Panc1 (cell line): Measurements from ENCODE around the gene SMC3. TPM values are rescaled to one million over a fixed set of nuclear protein-coding genes. Genes with fewer than 3 reads are reported as not detected.
"Not testable (repeated sequence)": the region's sequence is repeated elsewhere in the genome, so short reads cannot be mapped to it uniquely, and the experiment has no call there.

Experiments used
- ATAC-seq: fragments of 200-7000 bp; cut with Tn5 transposase; 2 replicates; pipeline ENCODE4 v1.9.1; 2020; ENCODE audit warnings: mild to moderate bottlenecking, moderate library complexity
- BruUV-seq: library from RNA; stranded (reverse); fragments of 400-500 nt; replicated peaks from 2 replicates; lab custom pipeline; 2021; lab: Mats Ljungman, UMichigan
- CTCF ChIA-PET: fragments of 300-600 bp; sonication (Branson Sonifier 250); formaldehyde crosslinking; loops from one replicate; lab custom pipeline; 2022; ENCODE audit warnings: antibody characterized with exemption; lab: Charles Lee
- POLR2A ChIA-PET: fragments of 300-600 bp; sonication (Branson Sonifier 250); formaldehyde crosslinking; loops from one replicate; lab custom pipeline; 2022; ENCODE audit warnings: antibody characterized with exemption; lab: Charles Lee
- DNase-seq: peaks from one replicate; pipeline ENCODE4 v3.0.0-alpha.2; 2010; ENCODE audit warnings: low read depth, low spot score
- H3K27ac ChIP-seq: 2 replicates; pipeline ENCODE4 v1.5.1; 2011; ENCODE audit warnings: mild to moderate bottlenecking, low read length, inconsistent platforms
- H3K27me3 ChIP-seq: fragments of 200-500 bp; sonication (Bioruptor generic); 2 replicates; pipeline ENCODE4 v1.6.0; 2014; ENCODE audit warnings: low read length, inconsistent platforms; ENCODE audit not compliant: control insufficient read depth, insufficient read depth
- H3K36me3 ChIP-seq: fragments of 200-500 bp; sonication (Bioruptor generic); 2 replicates; pipeline ENCODE4 v1.5.1; 2014; ENCODE audit warnings: inconsistent platforms, mild to moderate bottlenecking, low read length, moderate library complexity; ENCODE audit not compliant: control insufficient read depth, insufficient read depth
- H3K4me1 ChIP-seq: 2 replicates; pipeline ENCODE4 v1.5.1; 2011; ENCODE audit warnings: inconsistent platforms, mild to moderate bottlenecking, low read length, moderate library complexity; ENCODE audit not compliant: control insufficient read depth, insufficient read depth
- H3K4me3 ChIP-seq, 2 experiments: 2 replicates each; pipeline ENCODE4 v1.5.1; 2011 to 2012; ENCODE audit warnings: low read depth in 2 of 2, low read length in 2 of 2, mild to moderate bottlenecking in 2 of 2, inconsistent platforms in 1 of 2, moderate library complexity in 1 of 2
- H3K9me3 ChIP-seq: fragments of 200-500 bp; sonication (Bioruptor generic); 2 replicates; pipeline ENCODE4 v1.5.1; 2014; ENCODE audit warnings: low read depth, mild to moderate bottlenecking, inconsistent platforms, low read length, moderate library complexity; ENCODE audit not compliant: control insufficient read depth, insufficient read depth
- CTCF ChIP-seq: fragments of 450-650 bp; IDR thresholded peaks from 2 replicates; pipeline ENCODE4 v1.5.1; 2017; ENCODE audit warnings: mild to moderate bottlenecking
- POLR2AphosphoS5 ChIP-seq: IDR thresholded peaks from 2 replicates; pipeline ENCODE4 v1.6.1; 2012; ENCODE audit warnings: mild to moderate bottlenecking, low read depth, low read length, moderate library complexity
- REST ChIP-seq, 2 experiments: IDR thresholded peaks; 2 replicates each; pipeline ENCODE4 v1.6.1; 2011 to 2012; ENCODE audit warnings: low read depth in 2 of 2, control low read depth in 1 of 2, low read length in 1 of 2, mild to moderate bottlenecking in 1 of 2, moderate library complexity in 1 of 2; ENCODE audit not compliant: insufficient read depth in 1 of 2
- SIN3A ChIP-seq: IDR thresholded peaks from 2 replicates; pipeline ENCODE4 v1.6.1; 2012; ENCODE audit warnings: low read depth, mild to moderate bottlenecking, low read length, moderate library complexity, borderline replicate concordance; ENCODE audit not compliant: insufficient read depth
- TCF7L2 ChIP-seq: IDR thresholded peaks from 2 replicates; pipeline ENCODE4 v1.6.1; 2011; ENCODE audit warnings: mild to moderate bottlenecking, low read depth, low read length, inconsistent platforms
- in situ Hi-C: cut with HindIII; loops from 2 replicates; pipeline ENCODE4 v1.10.0; 2016; ENCODE audit warnings: low sequenced_read_pairs, low pct_unique_long_range_greater_than_20kb
- intact Hi-C: fragments of 100-400 bp; cut with micrococcal nuclease; formaldehyde crosslinking; loops from one replicate; pipeline ENCODE4 v1.10.0; 2022; ENCODE audit not compliant: unreplicated experiment
- total RNA-seq: library from RNA; stranded (reverse); gene quantifications from one replicate; pipeline ENCODE4 v1.2.1, GENCODE V29; 2021; ENCODE audit not compliant: unreplicated experiment

The SMC3 gene
- total RNA-seq, 1 experiment from 2014 or later = 71.2 TPM

GRCh38 chr10:110637558-110638053 is 70.1 kb downstream of the SMC3 start:
- intact Hi-C loops = no loop called here
- no peak overlapping the region for H3K27ac ChIP-seq
- ChIA-PET POLR2A (no interaction called here), CTCF (interaction anchor here (0.6 kb wide), 1 partner anchor 109 kb away, joined by 4 read pairs; no protein-coding TSS in a partner anchor)
- peak; percentile 33; the same call in 1 of the 2 replicates for ATAC-seq
- H3K36me3 ChIP-seq = no peaks in the 10 kb centered on the region
- no peak overlapping the region for H3K4me3 ChIP-seq
- H3K27me3 ChIP-seq = peaks cover 17% of the 10 kb centered on the region
- TF ChIP-seq CTCF (no peak), POLR2AphosphoS5 (no peak), REST (IDR thresholded peaks at IDR 0.05; ENCODE audit: insufficient read depth in 1 of 2, low read depth in 2 of 2, low read length in 1 of 2) (no peak), TCF7L2 (no peak)
- H3K9me3 ChIP-seq = no peaks in the 10 kb centered on the region
- DNase-seq = no peak
- H3K4me1 ChIP-seq = 0 out of 2 replicates have a peak, but pooled peaks cover 3% of the 10 kb centered on the region
- in situ Hi-C loops = no loop called here
- BruUV-seq = no TSS peak

- Histone ChIP-seq H3K4me3 (no peak overlapping the region), H3K9me3 (no peaks in the 10 kb centered on the region), H3K27ac (no peak overlapping the region), H3K36me3 (no peaks in the 10 kb centered on the region), H3K4me1 (peaks cover 11% of the 10 kb centered on the region; the same call in 1 of the 2 replicates), H3K27me3 (peaks cover 24% of the 10 kb centered on the region)
- no peak for DNase-seq
- TF ChIP-seq POLR2AphosphoS5 = no peak
- TF ChIP-seq TCF7L2 = no peak
- TF ChIP-seq REST (IDR thresholded peaks at IDR 0.05; ENCODE audit: insufficient read depth in 1 of 2, low read depth in 2 of 2, low read length in 1 of 2) = no peak
- TF ChIP-seq SIN3A = no peak
- no peak for TF ChIP-seq CTCF
- in situ Hi-C loops = no loop called here
- no TSS peak for BruUV-seq
- ChIA-PET POLR2A (no interaction called here), CTCF (no interaction called here)
- no peak for ATAC-seq
- intact Hi-C loops = no loop called here
Observed at GRCh38 chr10:110638319-110638718, 70.8 kb downstream of the SMC3 start.

GRCh38 chr10:110639046-110639445 is 71.6 kb downstream of the SMC3 start:
- ATAC-seq, H3K36me3 ChIP-seq, in situ Hi-C loops, BruUV-seq, CTCF ChIA-PET, DNase-seq, intact Hi-C loops, H3K27ac ChIP-seq, H3K4me3 ChIP-seq, H3K9me3 ChIP-seq, POLR2A ChIA-PET: not testable (repeated sequence)
- Histone ChIP-seq H3K4me1 (peaks cover 13% of the 10 kb centered on the region; the same call in 1 of the 2 replicates), H3K27me3 (peaks cover 26% of the 10 kb centered on the region)
